SKM-1 (cell line): ENCODE results near the gene PALLD.
"Not testable (repeated sequence)": the region's sequence is repeated elsewhere in the genome, so short reads cannot be mapped to it uniquely, and the experiment has no call there.

Source experiments
- DNase-seq: peaks from one replicate; lab custom pipeline; 2025; ENCODE audit not compliant: unreplicated experiment; lab: John Stamatoyannopoulos, UW

The PALLD gene

GRCh38 chr4:168787801-168788595 lies 291.1 kb downstream of the PALLD start:
- DNase-seq: no peak

DNA sequence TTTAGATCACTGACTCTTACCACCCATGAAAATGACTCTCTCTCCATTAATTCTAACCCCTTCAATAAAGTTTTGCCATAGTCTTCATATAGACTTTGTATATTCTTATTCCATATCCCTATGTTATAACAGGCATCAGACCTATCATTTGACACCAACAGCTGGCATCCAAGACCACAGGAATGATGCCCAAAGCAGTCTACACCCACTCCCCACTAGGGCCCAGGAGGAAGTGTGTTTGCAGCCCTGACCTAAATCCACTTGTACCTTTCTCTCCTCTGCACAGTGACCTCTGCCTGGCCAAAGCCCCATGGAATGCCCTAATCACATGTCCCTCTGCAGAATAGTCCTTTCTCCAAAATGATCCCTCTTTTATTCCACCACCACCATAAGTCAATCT lies 294.0 kb downstream of the PALLD start:
- DNase-seq: no peak

DNA sequence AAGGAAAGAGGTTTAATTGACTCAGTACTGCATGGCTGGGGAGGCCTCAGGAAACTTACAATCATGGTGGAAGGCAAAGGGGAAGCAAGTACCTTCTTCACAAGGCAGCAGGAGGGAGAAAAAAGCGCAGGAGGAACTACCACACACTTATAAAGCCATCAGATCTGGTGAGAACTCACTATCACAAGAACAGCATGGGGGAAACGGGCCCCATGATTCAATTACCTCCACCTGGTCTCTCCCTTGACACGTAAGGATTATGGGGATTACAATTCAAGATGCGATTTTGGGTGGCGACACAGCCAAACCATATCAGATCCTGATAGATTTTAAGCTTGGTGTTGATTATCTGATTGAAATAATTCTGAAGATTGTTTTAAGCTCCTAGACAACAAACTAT lies 294.5 kb downstream of the PALLD start:
- no peak for DNase-seq

- DNase-seq: no peak
Measured at GRCh38 chr4:168793542-168793941, 296.7 kb downstream of the PALLD start.

DNA sequence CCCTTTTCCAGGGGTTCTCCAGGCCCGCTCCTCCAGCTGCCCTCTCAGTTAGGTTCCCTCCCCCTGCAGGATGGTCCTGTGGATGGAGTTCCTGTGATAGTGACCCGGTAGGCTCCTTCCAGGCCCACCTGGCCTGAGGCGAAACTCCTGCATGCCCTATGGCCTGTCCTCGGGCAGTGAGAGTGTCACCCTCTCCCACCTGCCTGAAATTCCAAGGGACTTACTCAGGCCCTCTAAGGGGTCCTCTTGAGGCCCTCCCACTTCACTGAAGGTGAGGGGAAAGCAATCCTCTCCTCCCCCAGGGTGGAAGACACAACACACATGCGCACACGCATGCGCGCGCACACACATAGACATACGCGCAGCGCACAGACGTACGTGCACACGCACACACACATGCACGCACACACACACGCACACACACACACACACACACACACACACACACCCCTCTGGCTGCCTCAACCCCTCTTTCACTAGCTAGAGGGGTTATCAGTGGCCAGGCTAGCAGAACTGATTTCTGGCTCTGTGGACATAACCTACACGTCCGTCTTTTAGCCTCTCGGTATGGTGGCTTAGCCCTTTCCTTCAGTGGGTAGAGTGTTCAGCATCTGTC lies 297.3 kb downstream of the PALLD start:
- no peak for DNase-seq

- no peak for DNase-seq
Measured at GRCh38 chr4:168794881-168795280, 298.0 kb downstream of the PALLD start.

GRCh38 chr4:168795346-168795745 lies 298.5 kb downstream of the PALLD start:
- no peak for DNase-seq

GRCh38 chr4:168796362-168797106 lies 299.7 kb downstream of the PALLD start:
- no peak for DNase-seq

- no peak for DNase-seq
Measured at GRCh38 chr4:168797194-168797593, 300.3 kb downstream of the PALLD start.

GRCh38 chr4:168797738-168798375 lies 301.0 kb downstream of the PALLD start:
- DNase-seq: no peak

- no peak for DNase-seq
Measured at GRCh38 chr4:168800926-168801325, 304.1 kb downstream of the PALLD start.

- DNase-seq: no peak
Measured at GRCh38 chr4:168802222-168802621, 305.4 kb downstream of the PALLD start.

DNA sequence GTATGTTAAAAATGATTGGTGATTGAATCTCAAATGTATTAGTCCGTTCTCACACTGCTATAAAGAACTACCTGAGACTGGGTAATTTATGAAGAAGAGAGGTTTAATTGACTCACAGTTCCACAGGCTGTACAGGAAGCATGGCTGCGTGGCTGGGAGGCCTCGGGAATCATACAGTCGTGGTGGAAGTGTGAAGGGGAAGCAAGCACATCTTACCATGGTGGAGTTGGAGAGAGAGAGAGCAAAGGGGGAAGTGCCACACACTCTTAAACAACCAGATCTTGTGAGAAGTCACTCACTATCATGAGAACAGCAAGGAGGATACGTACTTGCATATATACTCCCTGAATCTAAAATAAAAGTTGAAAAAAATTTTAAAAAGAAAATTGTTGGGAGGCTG lies 306.2 kb downstream of the PALLD start:
- peak; percentile 13 for DNase-seq

GRCh38 chr4:168803732-168804131 lies 306.9 kb downstream of the PALLD start:
- DNase-seq: no peak

DNA sequence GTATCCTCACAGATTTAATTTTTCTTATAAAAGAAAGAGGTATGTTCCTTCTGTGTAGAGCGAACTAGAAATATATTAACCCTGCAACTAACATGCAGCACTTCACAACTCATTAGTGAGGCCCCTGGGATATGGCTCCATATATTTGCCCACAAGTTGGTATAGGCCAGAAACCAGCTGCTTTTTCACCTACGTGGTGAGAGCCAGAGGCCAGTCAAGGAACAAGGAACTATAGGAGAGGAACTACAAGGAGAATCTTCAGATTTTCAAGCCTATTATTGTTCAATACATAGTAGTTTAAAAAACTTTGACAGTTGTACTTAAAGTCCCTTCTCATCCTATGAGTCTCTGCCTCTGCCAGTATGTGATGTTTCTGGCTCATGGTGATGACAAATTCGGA lies 307.3 kb downstream of the PALLD start:
- no peak for DNase-seq

DNA sequence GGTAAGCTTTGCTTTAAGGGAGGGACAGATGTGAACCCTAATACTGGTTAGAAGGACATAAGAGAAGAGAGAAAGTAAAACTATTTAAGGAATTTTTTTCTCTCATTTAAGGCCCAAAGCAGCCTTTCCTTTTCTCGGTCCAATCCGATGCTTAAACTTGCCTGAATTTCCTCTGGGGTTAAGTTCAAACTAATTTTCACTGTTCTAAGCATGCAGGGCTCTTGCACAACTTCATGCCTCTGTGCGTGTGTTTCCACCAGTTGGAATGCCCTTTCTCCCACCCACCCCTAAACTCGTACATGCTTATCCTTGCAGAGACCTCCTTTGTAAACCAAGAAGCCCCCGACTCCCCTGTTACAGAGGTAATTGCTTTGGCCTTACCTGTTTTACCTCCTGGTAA lies 308.5 kb downstream of the PALLD start:
- no peak for DNase-seq

DNA sequence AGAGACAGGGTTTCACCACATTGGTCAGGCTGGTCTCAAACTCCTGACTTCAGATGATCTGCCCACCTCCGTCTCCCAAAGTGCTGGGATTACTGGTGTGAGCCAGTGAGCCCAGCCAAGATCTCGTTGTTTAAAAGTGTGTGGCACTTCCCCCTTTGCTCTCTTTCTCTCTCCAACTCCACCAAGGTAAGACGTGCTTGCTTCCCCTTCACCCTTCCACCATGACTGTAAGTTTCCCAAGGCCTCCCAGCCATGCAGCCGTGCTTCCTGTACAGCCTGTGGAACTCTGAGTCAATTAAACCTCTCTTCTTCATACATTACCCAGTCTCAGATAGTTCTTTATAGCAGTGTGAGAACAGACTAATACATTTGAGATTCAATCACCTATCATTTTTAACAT lies 309.4 kb downstream of the PALLD start:
- DNase-seq: not testable (repeated sequence)

GRCh38 chr4:168811207-168811606 lies 314.4 kb downstream of the PALLD start:
- no peak for DNase-seq

GRCh38 chr4:168811786-168812651 lies 315.2 kb downstream of the PALLD start:
- no peak for DNase-seq

GRCh38 chr4:168812806-168813205 lies 316.0 kb downstream of the PALLD start:
- no peak for DNase-seq

GRCh38 chr4:168813890-168814289 lies 317.0 kb downstream of the PALLD start:
- no peak for DNase-seq
